Eye (tissue), 1 donor: ENCODE results near the gene COPS7A.

Experiments used
- DNase-seq: peaks from one replicate; pipeline ENCODE4 v3.0.0-alpha.2; 2015

COPS7A gene

DNA sequence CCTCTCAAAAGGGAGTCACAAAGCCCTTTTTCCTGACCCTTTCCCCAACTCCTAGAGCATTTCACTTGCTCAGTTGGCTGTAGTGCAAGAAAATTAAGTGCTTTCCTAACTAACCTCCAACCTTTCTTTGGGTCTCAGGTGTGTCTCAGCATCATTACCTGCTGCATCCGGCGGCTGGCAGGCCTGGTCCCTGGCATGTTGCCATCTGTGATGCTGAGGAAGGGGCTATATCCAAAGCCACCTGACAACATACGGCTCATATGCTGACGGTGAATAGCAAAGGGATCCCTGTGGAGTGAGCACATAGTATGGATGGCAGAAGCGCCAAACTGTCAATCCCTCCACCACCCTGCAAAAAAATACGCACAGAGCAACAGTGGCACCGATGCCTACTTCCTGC lies 27.9 kb downstream of the COPS7A start:
- DNase-seq = no peak

DNA sequence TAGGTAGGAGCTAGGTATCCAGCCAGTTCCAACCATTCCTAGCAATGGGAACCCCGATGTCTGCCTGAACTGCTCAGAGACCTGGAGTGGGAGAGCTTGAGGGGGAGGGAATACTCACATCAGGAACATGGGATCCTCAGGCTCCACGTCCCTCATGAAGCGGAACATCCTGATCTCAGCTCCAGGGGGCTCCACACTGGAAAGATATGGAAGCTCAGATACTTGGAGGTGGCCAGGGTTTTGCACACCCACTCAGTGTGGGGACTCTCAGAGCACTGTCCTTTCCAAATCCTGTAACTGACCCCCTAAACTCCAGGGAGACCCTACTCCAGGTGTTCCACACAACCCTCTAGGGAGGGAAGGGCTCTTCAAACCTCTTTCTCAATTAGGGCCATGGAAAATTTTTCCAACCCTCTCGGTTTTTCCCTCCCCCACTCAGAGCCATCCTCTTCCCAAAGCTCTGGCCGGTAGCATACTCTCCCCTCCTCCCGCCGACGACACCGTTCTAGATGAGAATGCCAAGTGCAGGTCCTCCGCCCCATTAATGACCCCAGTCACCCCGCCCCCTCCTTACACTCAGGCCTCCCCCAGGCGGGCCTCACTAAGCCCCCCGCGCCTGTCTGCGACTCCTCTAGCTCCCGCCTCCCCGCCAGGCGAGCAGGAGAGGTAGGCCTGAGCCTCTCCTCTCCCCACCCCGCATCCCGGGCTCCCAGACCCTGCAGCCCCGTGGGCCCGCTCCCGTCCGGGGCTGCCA lies 28.5 kb downstream of the COPS7A start:
- peak; percentile 71 for DNase-seq

- DNase-seq = peak; percentile 99
These were observed 29.3 kb downstream of the COPS7A start, which contains the start of gene MLF2 for GRCh38 chr12:6752921-6753771. TSS of gene MLF2 (minus strand) at chr12:6753141. CDS start at chr12:6752334, 807 bp downstream.

- no peak for DNase-seq
These were observed 30.0 kb downstream of the COPS7A start for GRCh38 chr12:6753772-6754356.

- DNase-seq = no peak
These were observed 30.6 kb downstream of the COPS7A start for GRCh38 chr12:6754411-6754810.

DNA sequence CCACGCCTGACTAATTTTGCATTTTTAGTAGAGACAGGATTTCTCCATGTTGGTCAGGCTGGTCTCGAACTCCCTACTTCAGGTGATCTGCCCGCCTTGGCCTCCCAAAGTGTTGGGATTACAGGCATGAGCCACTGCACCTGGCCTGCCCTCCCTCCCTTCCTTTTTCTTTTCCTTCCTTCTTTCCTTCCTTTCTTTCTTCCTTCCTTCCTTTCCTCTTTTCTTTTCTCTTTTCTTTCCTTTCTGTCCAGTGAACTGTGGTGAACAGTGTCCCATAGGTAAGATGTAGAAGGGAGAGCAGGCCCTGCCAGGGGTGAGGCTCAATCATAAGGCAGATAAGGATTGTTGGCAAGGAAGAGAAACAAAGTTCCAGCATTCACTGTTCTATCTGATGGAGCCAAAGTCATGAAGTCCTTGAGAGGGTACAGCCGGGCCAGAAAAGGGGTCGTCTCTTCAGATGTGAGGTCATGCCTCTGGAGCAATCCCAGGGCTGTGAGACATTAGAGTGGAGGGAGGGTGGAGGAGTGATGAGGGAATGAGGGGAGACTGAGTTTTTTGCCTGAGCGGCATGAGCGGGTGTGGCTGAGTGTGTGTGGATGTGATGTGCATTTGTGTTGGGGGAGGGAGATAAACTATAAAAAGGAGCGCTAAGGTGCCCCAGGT lies 33.3 kb downstream of the COPS7A start:
- DNase-seq = no peak

DNA sequence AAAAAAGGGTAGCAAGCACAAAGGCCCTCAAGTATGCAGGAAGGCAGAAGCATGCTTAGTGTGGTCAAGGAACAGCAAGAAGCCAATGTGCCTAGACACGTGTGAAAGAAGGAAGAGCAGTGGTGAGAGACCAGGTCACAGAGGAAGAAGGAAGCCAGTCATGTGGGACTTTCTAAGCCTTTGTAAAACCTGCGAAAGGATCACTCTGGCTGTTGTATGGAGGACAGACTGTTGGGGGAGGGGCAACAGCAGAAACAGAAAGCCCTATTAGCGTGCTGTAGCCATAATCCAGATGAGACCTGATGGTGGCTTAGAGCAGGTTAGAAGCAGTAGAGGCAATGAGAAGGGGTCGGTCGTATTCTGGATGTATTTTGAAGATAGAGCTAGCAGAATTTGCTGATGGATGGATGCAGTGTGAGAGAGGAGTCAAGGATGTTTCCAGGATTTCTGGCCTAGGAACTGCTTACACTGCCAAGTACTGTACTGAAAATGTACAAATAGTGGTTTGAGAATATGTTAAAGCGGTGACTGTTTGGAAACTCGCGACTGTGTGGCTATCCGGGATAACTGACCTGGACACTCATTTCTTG lies 34.8 kb downstream of the COPS7A start:
- peak; percentile 69 for DNase-seq

DNA sequence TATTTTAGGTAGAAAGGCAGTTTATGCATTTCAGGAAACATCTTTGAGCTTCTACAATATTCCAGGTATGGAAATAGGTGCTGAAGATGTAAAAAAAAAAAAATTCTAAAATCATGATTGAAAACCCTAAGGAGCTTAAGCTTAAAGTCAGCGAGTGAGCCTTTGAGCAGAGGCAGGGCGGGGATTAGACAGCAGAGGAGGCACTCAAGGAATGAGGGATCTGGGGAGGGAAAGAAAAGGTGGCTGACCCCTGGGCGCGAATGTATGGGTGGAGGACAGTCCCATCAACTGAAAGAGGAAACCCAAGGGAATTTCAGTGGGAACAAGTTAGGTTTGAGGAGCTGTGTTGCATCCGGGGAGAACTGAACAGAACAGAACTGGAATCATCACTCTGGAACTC lies 35.9 kb downstream of the COPS7A start:
- no peak for DNase-seq

DNA sequence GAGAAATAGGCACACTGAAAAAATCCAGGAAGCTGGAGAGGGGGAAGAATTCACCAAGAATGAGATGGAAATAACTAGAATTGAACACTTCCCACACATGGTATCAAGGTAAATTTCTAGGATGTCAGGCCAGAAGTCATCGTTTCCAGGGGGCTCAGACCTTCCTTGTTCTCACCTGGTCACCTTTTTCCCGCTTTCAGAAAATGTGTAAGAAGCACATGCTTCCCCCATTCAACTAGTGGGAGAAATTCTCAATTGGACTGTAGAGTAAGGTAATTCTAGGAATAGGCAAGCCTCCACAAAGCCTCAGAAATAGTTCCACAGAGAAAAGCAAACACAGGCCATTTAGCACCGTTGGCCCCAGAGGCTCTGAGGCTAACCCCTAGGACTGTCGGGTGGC lies 39.5 kb downstream of the COPS7A start:
- no peak for DNase-seq

DNA sequence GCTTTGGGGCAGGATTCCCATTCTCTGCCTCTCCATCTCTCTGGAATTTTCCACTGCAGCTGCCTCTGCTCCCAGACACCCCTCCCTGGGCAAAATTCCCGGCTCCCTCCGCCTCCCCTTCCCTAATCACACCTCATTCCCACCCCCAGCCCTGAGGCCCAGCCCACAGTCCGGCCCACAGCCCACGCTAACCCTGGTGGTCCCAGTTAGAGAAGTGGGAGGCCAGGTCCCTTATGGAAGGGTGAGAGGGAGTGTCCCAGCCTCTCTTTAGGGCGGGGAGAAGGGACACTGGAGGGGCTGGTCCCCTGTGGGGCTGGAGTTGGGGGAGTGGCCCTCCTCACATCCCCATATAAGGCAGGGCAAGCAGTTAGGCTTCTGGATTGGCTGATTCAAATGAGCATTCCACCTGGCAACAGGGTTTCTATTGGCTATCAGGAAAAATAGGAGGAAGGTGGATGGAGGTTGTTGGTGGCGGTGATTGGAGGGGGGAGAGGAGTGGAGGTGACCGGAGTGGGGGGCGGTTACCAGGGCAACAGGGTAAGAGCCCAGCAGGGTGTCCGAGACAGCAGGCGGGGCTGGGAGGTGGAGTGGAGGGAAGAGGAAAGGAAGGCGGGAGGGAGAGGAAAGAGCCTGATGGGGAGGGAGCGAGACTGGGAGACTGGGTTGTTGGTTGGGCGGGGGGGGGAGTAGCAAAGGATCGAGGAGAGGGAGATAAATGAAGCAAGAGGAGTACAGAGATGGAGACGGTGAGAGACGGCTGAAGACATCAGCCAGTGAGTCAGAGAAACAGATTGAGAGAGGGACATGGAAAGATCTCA lies 40.4 kb downstream of the COPS7A start:
- peak; percentile 99 for DNase-seq

DNA sequence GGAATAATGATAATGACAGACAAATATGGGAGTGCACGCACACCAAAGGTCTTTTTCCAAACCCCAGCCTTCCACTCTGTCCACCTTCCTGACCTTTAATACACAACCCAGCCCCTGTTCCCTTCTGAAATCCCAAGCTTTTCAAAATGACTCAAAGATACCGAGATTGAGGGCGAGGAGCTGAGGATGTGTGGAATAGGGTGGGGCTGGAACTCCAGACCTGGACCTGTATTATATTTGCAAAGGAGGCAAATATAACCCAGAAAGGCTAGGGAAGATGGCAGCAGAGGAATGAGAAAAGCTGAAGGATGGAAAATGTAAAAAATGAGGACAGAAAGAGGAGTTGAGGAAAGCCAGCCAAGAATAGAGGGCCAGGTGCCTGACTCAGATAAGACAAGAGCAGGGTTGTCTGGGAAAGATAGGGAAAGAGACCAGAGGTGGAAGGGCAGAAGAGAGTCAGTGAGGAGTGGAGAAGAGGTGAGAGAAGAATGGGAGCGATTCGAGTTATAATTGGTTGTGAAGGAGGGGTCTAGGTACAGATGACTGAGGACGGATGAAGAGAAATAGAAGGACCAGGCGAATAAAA lies 41.3 kb downstream of the COPS7A start:
- peak; percentile 61 for DNase-seq

DNA sequence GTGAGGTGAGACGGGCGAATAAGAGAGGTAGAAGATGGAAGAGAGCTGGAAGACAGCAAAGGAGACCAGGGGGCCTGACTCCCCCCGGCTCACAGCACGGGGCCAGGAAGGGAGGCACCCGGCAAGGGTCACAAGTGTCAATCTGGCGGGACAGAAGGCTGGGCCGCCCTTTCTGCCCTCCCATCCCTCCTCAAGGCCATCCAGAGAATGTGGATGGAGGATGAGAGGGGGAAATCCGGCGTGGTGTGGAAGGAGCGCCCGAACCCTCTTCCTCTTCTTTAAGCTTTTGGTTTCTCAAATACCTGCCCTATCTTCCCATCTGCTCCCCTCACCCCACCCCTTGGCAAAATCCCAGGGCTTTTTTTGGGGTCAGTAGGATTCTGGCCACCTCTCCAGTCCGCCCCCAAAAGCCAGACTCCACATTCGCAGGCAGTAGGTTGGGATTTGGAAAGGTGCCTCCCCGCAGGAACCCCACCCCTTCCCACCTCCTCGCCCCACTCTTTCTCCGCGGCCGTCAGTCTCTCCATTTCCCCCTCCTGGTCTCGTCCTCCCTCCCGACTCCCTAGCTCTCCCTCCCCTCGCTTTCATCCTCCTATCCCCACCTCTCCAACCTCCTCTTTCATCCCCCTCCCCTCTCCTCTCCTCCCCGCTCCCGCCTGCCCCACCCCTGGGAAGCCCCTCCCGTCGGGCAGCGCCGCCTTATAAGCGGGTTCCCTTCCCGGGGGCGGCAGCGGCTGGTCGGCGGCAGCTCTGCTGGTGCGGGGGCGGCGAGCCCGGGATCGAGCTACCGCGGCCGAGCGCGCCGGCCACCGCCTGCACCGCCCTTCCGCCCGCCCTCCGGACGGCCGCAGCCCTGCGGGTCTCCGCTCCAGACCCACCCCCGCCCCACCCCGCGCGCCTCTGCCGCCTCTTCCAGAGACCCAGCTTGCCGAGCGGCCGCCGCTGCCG lies 42.1 kb downstream of the COPS7A start, which contains the start of gene PTMS:
PTMS (plus strand) TSS at position 730 of the 948 bp plus-strand sequence. CDS start 343 bp downstream, outside the sequence.
- DNase-seq = peak; percentile 96

GRCh38 chr12:6766651-6767349 lies 43.0 kb downstream of the COPS7A start:
- peak; percentile 89 for DNase-seq

GRCh38 chr12:6767353-6768319 lies 43.8 kb downstream of the COPS7A start:
- DNase-seq = peak; percentile 66

- peak; percentile 77 for DNase-seq
These were observed 44.6 kb downstream of the COPS7A start for GRCh38 chr12:6768437-6768914.

DNA sequence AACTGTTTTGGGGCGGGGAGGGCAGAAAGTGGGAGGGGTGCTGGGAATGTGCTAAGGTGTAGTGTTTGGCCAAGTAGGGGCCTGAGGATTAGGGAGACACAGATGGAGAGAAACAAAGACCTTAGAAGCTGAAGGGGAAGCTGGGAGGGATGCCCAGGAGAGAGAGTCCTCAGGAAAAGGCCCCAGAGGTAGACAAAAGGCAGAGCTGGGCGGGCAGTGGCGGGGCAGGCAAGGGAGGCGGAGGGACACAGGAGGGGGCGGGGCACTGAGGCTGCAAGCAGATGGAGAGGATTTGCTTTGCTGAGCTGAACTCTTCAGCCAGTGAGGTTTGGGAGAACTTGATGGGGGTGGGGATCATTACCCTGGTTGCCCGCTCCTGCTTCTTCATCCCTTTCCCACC lies 45.1 kb downstream of the COPS7A start:
- DNase-seq = peak; percentile 89

DNA sequence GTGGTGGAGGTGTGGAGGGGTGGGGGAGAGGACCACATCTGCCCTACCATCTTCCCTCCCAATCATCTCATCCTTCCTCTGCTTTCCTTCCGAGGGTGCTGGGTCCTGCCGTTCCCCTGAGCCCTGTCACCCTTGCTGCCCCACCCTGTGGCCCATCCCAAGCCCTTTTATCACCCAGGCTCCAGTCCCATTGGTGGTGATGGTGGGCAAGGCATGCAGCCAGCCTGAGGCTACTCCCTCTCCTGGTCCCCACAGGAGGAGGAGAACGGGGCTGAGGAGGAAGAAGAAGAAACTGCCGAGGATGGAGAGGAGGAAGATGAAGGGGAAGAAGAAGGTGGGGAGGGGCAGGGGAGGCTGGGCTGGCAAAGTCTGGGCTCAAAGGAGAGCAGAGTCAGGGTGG lies 45.8 kb downstream of the COPS7A start:
- no peak for DNase-seq

- no peak for DNase-seq
These were observed 46.2 kb downstream of the COPS7A start for GRCh38 chr12:6770094-6770493.
